ENCODE measurements around the gene CKAP2L. TPM values are rescaled to one million over a fixed set of nuclear protein-coding genes. Genes with fewer than 3 reads are reported as not detected.

The CKAP2L gene
- total RNA-seq, 1 donor from 2014 or later, result 8.9 TPM

DNA sequence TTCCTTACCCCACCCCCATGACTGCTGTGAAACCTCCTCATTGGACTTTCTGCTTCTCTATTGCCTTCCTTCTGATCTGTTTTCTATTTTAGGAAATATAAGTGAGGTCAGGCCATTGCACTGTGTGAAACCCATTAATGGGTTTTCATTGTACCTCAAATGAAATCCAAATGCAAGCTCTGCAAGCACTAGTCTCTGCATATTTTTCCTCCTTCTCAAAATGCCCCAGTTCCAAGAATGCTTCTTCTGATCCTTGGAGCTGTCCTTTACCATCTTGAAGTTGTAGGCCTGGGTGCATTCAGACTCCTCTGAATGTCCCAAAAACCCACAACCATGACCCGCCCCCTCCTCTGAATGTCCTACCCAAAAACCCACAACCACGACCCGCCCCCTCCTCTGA, 11.7 kb upstream of the CKAP2L start:
- TF ChIP-seq, protein P1, sequence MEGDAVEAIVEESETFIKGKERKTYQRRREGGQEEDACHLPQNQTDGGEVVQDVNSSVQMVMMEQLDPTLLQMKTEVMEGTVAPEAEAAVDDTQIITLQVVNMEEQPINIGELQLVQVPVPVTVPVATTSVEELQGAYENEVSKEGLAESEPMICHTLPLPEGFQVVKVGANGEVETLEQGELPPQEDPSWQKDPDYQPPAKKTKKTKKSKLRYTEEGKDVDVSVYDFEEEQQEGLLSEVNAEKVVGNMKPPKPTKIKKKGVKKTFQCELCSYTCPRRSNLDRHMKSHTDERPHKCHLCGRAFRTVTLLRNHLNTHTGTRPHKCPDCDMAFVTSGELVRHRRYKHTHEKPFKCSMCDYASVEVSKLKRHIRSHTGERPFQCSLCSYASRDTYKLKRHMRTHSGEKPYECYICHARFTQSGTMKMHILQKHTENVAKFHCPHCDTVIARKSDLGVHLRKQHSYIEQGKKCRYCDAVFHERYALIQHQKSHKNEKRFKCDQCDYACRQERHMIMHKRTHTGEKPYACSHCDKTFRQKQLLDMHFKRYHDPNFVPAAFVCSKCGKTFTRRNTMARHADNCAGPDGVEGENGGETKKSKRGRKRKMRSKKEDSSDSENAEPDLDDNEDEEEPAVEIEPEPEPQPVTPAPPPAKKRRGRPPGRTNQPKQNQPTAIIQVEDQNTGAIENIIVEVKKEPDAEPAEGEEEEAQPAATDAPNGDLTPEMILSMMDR (IDR thresholded peaks at IDR 0.05; ENCODE audit: unreplicated experiment), result no peak
- Mint-ChIP-seq H3K4me3 (no peak overlapping the region), H3K36me3 (peaks cover 14% of the 10 kb centered on the region), H3K27ac (no peak overlapping the region), H3K27me3 (ENCODE audit: low read depth) (no peaks in the 10 kb centered on the region), H3K4me1 (no peaks in the 10 kb centered on the region), H3K9me3 (no peaks in the 10 kb centered on the region)
- DNase-seq (ENCODE audit: low spot score in 2 of 2, unreplicated experiment in 2 of 2), result no peak

DNA sequence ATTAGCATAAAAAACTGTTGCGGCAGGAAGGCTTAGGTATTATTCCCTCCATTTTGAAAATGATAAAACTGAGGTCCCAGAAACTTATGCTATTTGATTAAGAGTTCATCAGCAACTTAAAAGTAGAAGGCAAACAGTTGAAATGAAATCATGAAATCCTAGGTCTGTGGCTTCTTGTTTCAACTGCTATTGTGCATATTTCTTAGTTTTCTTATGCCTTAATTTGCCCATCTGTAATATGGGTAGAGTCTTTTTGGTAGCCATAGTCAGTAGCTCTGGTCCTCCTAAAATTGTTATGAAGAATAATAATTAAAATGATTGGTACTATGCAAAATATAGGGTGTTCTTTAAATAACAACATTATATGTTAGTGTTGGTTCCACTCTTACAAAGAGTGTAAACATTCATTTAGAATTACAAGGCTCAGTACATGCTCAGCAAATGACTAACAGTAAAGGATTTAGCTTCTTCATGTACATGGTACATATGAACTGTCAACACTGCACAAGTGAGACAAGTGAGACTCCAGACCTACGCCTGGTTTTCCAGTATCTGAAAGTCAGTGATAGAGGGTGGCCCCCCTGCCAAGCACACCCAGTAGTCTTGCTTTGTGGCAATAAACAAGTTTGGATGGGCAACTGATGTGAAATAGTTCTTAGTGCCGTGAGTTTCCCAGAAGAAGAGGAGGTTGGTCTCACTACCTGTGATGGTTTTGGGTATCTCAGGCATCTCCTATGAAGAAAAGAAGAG, 10.3 kb upstream of the CKAP2L start:
- no peak for DNase-seq (ENCODE audit: low spot score in 2 of 2, unreplicated experiment in 2 of 2)
- H3K4me1 Mint-ChIP-seq, result no peaks in the 10 kb centered on the region
- no peak overlapping the region for H3K4me3 Mint-ChIP-seq
- H3K9me3 Mint-ChIP-seq, result no peaks in the 10 kb centered on the region
- H3K36me3 Mint-ChIP-seq, result peaks cover 14% of the 10 kb centered on the region
- TF ChIP-seq, protein P1 (IDR thresholded peaks at IDR 0.05; ENCODE audit: unreplicated experiment), result no peak
- no peak overlapping the region for H3K27ac Mint-ChIP-seq
- no peaks in the 10 kb centered on the region for H3K27me3 Mint-ChIP-seq (ENCODE audit: low read depth)

DNA sequence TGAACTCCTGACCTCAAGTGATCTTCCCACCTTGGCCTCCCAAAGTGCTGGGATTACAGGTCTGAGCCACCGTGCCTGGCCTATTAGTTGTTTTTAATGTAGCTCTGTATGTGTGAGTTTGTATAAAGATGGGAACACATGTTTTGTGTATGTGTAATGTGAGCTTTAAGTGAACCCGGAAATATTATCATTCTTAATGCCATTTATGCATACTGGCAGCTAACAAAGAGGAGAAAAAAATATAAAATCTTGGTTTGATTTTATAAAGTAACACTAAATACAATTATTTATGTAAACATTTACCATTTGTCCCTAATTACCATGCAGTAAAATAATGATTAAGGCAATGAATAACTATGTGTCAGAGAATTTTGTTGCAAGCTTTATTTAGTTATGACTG, 9.1 kb upstream of the CKAP2L start:
- no peaks in the 10 kb centered on the region for H3K4me1 Mint-ChIP-seq
- DNase-seq (ENCODE audit: low spot score in 2 of 2, unreplicated experiment in 2 of 2), result no peak
- H3K9me3 Mint-ChIP-seq, result no peaks in the 10 kb centered on the region
- H3K4me3 Mint-ChIP-seq, result no peak overlapping the region
- TF ChIP-seq, protein P1 (IDR thresholded peaks at IDR 0.05; ENCODE audit: unreplicated experiment), result no peak
- H3K27ac Mint-ChIP-seq, result no peak overlapping the region
- H3K36me3 Mint-ChIP-seq, result peaks cover 14% of the 10 kb centered on the region
- no peaks in the 10 kb centered on the region for H3K27me3 Mint-ChIP-seq (ENCODE audit: low read depth)

DNA sequence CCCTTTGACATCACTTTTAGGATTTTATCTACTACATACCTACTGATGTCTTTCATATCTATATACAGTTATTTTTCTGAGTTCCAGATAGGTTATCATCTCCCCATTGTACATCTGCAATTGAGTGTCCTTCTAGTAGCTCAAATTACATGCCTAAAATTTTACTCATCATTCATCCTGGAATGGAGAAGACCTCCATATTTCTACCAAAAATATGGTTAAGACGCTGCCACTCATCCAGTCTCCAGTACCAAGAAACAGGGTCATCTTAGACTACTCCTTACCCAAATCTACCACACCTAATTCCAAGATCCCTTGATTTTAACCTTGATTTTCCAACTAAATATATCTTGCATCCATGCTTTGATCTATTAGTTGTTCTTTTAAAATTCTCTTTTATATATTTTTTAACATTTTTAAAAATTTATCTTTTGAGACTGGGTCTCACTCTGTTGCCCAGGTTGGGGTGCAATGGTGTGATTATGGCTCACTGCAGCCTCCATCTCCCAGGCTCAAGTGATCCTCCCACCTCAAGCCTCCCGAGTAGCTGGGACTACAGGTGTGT, 8.6 kb upstream of the CKAP2L start:
- no peaks in the 10 kb centered on the region for H3K9me3 Mint-ChIP-seq
- no peak for DNase-seq (ENCODE audit: low spot score in 2 of 2, unreplicated experiment in 2 of 2)
- TF ChIP-seq, protein P1 (IDR thresholded peaks at IDR 0.05; ENCODE audit: unreplicated experiment), result no peak
- no peak overlapping the region for H3K4me3 Mint-ChIP-seq
- H3K4me1 Mint-ChIP-seq, result no peaks in the 10 kb centered on the region
- H3K27me3 Mint-ChIP-seq (ENCODE audit: low read depth), result no peaks in the 10 kb centered on the region
- H3K36me3 Mint-ChIP-seq, result peaks cover 11% of the 10 kb centered on the region
- no peak overlapping the region for H3K27ac Mint-ChIP-seq

DNA sequence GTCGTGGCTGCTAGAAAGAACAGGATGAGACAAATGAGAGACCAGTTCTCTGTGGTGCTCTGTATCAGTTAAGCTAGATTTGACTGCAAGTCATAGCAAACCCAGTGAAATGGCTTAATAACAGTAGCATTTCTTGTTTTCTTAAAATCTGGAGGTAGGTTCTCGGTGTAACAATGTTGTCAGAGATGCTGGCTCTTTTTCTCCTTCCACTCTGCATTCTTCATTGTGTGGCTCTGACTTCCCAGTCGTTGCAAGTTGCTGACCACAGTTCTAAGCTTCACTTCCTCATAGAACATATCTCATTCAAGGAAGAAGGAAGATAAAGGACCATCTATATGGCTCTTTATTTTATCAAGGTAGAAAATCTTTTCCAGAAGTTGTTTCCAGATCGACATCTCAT, 7.9 kb upstream of the CKAP2L start:
- Mint-ChIP-seq H3K27ac (no peak overlapping the region), H3K9me3 (no peaks in the 10 kb centered on the region), H3K27me3 (ENCODE audit: low read depth) (no peaks in the 10 kb centered on the region), H3K4me1 (no peaks in the 10 kb centered on the region), H3K4me3 (no peak overlapping the region), H3K36me3 (peaks cover 5% of the 10 kb centered on the region)
- TF ChIP-seq, protein P1 (IDR thresholded peaks at IDR 0.05; ENCODE audit: unreplicated experiment), result no peak
- DNase-seq (ENCODE audit: low spot score in 2 of 2, unreplicated experiment in 2 of 2), result no peak
